ENCODE data around the gene SLC49A4.

SLC49A4 gene

DNA sequence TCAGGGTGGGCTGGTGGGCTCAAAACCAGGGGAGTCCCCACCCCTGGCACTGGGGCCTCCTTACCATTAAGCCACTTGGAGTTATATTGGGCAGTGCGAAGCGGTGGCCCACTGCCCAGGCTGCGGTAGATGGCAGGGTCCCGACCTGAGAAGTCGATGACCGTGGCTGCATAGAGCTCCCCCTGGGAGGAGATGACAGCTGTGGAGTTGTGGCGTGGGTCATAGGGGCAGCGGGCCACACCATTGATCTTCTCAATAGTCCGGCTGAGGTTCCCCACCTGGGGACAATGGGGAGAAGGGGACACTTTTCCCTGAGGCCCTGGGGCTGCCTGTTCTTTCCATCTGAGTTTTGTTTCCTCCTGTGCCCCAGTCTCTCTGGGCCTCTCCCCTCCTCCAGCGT, 132.9 kb downstream of the SLC49A4 start:
- H3K4me3 ChIP-seq (ENCODE audit: low read depth, low read length) = no peak overlapping the region

DNA sequence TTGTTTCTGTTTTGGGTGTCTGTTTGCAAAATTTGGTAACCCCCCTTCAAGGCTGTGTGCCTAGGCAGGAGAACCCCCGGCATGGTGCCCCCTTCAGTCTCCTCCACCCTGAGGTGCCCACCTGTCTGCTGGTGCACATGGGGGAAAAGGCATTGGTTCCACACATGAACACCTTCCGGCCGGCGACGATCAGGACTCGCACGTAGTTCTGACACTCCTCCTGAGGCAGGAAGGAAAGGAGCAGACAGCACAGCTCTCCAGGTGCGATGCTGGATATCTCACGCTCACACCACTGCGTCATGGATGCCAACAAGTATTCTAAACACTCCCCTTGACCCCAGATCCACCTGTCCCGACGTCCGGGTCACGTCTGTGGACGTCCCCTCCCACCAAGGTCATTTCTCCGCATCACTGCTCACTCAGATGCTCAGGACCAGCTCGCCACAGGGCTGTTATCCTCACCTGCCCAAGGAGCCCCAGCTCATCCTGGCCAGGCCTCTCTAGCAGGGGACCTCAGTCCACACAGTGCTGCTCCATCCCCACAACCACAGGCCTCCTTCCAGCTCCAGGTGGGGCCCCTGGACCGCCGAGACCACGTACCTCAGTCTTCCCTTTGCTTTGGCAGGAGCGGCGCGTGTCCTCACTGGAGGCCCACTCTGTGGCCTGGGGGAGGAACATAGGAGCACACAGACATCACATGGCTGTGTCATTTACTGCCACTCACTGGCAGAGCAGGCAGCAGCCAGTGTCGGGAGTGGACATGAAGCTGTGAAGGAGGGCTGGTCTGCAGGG, 133.7 kb downstream of the SLC49A4 start:
- no peak overlapping the region for H3K4me3 ChIP-seq (ENCODE audit: low read depth, low read length)

DNA sequence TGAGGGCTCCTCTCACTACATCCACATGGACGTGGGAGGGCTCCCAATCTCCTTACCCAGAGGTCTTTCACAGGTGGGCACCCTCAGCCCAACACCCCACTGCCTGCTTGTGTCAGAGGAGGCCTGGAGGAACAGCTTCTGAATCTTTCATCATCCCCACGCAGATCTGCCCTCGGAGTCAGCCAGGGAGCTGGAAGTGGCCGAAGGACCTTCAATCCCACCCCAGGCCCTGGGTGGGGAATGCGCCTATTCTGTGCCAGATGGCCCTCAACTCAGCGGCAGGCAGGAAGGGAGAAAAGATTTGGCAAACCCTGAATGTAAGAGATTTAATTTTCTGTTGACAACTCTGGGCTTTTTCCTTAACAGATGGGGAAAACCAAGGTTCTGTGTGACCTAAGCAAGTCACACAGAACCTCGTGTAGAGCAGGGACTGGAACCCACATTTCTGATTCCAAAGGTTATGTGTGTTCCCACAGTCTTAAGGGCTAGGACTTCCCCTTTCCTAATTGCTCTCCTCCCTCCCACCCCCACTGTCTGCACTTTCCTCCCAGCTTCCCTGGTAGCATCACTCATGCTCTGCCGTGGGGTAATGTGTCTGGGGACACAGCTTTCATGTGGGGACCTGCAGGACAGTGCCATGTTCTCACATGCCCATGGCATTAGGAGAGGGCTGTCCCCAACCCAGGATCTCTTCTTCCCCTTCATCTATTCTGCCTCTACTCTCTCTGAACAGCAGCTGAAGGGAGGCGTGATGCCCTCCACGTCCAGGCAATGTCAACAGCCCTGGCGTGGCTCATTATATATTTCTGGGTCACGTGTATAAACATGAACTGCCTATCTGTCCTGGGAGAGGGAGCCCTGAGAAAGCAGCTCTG, 134.6 kb downstream of the SLC49A4 start:
- no peak overlapping the region for H3K4me3 ChIP-seq (ENCODE audit: low read depth, low read length)

DNA sequence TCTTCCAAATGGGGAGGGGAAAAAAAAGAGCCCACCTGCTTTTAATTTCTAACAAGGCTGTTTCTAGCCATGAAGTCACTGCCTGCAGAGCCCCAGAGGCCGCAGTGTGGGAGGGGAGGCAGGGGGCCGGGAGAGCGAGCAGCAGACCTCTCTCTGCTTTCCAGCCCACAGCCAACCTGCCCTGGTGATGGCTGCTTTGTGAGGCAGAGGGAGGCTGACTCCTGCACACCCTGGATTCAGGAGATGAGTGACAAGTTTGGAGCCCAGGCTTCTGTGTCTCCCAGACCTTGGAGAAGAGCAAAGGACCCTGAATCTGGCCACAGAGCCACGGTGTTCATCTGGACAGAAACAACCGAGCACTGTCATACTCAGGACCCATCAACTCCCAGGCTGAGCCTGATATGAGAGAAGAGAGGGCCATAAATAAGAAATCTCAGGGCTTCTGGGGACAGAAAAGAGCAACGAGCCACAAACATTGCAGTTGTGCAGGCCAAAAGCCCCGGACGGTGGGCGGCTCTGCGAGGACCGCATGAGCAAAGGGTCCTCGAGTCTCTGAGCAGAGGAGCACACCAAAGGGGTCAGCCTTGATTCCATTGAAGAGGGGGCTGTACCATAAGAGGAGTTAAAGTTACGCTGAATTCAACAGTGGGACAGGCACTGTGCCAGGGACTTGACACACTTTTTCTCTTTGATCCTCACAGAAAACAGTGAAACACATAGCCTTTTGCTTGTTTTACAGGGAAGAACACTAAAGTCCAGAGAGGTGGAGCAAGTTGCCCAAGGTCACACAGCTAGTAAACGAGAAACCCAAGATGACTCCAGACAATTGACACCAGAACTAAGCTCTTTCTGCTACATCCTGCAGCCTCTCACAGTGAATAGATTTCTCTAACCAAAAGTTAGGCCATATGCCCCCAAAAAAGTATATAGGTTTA, 135.5 kb downstream of the SLC49A4 start:
- H3K4me3 ChIP-seq (ENCODE audit: low read depth, low read length) = no peak overlapping the region
